Left ventricle myocardium superior (tissue), 1 donor: ENCODE measurements around the gene ALDH1L1. TPM values are rescaled to one million over a fixed set of nuclear protein-coding genes. Genes with fewer than 3 reads are reported as not detected.
A peak's percentile ranks its signal among the peaks of the same experiment; 100 is the strongest.

Experiments
- ATAC-seq: fragments of 200-7000 bp; cut with Tn5 transposase; one replicate; pipeline ENCODE4 v1.9.1; 2020; ENCODE audit warnings: mild to moderate bottlenecking, moderate library complexity
- DNase-seq: peaks from one replicate; pipeline ENCODE4 v3.0.0-alpha.2; 2020
- intact Hi-C: fragments of 100-400 bp; cut with micrococcal nuclease; formaldehyde crosslinking; loops from one replicate; pipeline ENCODE4 v1.11.0; 2022
- total RNA-seq: library from RNA; stranded (reverse); fragmentation: NEBNext Ultra II Directional; extraction: Animal tissue kit (Norgen Biotek cat#: 25700); gene quantifications from one replicate; pipeline ENCODE4 v1.2.1, GENCODE V29; 2021
- donor health status: DM: no; HTN: yes; CAD: no; lungs with severe emphysema.

ALDH1L1 gene
- total RNA-seq, 1 donor from 2014 or later: 16.6 TPM

GRCh38 chr3:126126811-126127431 lies 53.5 kb downstream of the ALDH1L1 start:
- no peak for ATAC-seq
- peak; percentile 18 for DNase-seq
- intact Hi-C loops: no loop called here

- DNase-seq (peak; percentile 11), ATAC-seq (no peak)
- intact Hi-C loops: no loop called here
These were observed 54.1 kb downstream of the ALDH1L1 start for GRCh38 chr3:126126286-126126685.

- intact Hi-C loops: no loop called here
- ATAC-seq (no peak), DNase-seq (no peak)
These were observed 54.6 kb downstream of the ALDH1L1 start for GRCh38 chr3:126125781-126126251.

- intact Hi-C loops: no loop called here
- ATAC-seq: no peak
- no peak for DNase-seq
These were observed 55.0 kb downstream of the ALDH1L1 start for GRCh38 chr3:126125341-126125740.

- no peak for DNase-seq
- intact Hi-C loops: no loop called here
- ATAC-seq: no peak
These were observed 55.5 kb downstream of the ALDH1L1 start for GRCh38 chr3:126124896-126125295.

GRCh38 chr3:126124148-126124868 lies 56.1 kb downstream of the ALDH1L1 start:
- intact Hi-C loops: no loop called here
- DNase-seq: no peak

GRCh38 chr3:126121632-126122031 lies 58.8 kb downstream of the ALDH1L1 start:
- ATAC-seq (no peak), DNase-seq (no peak)
- intact Hi-C loops: no loop called here

More at GRCh38 chr3:126124148-126124868, 56.1 kb downstream of the ALDH1L1 start:
- ATAC-seq: no peak

- intact Hi-C loops: no loop called here
- ATAC-seq: no peak
- DNase-seq: no peak
These were observed 59.3 kb downstream of the ALDH1L1 start for GRCh38 chr3:126121074-126121473.

- ATAC-seq: no peak
- intact Hi-C loops: no loop called here
These were observed 60.4 kb downstream of the ALDH1L1 start for GRCh38 chr3:126119976-126120375.

GRCh38 chr3:126119008-126119675 lies 61.2 kb downstream of the ALDH1L1 start:
- no peak for DNase-seq
- intact Hi-C loops: no loop called here

More at GRCh38 chr3:126119976-126120375, 60.4 kb downstream of the ALDH1L1 start:
- no peak for DNase-seq

GRCh38 chr3:126118591-126118990 lies 61.8 kb downstream of the ALDH1L1 start:
- intact Hi-C loops: no loop called here
- ATAC-seq: no peak
- DNase-seq: no peak

More at GRCh38 chr3:126119008-126119675, 61.2 kb downstream of the ALDH1L1 start:
- ATAC-seq: no peak

- intact Hi-C loops: no loop called here
- ATAC-seq (no peak), DNase-seq (no peak)
These were observed 62.6 kb downstream of the ALDH1L1 start for GRCh38 chr3:126117786-126118185.

GRCh38 chr3:126117212-126117611 lies 63.2 kb downstream of the ALDH1L1 start:
- DNase-seq (no peak), ATAC-seq (no peak)
- intact Hi-C loops: no loop called here

- DNase-seq (no peak), ATAC-seq (no peak)
- intact Hi-C loops: no loop called here
These were observed 63.9 kb downstream of the ALDH1L1 start for GRCh38 chr3:126116526-126116925.

- intact Hi-C loops: no loop called here
- ATAC-seq (no peak), DNase-seq (no peak)
These were observed 65.7 kb downstream of the ALDH1L1 start for GRCh38 chr3:126114443-126115386.

- peak; percentile 44 for ATAC-seq
- intact Hi-C loops: no loop called here
- DNase-seq: no peak
These were observed 66.5 kb downstream of the ALDH1L1 start for GRCh38 chr3:126113733-126114442.

GRCh38 chr3:126113238-126113555 lies 67.2 kb downstream of the ALDH1L1 start:
- DNase-seq (no peak), ATAC-seq (no peak)
- intact Hi-C loops: no loop called here

GRCh38 chr3:126112531-126113237 lies 67.7 kb downstream of the ALDH1L1 start:
- ATAC-seq: no peak
- intact Hi-C loops: no loop called here
- no peak for DNase-seq
